ENCODE results near the gene FUT1.
"Not testable (repeated sequence)": the region's sequence is repeated elsewhere in the genome, so short reads cannot be mapped to it uniquely, and the experiment has no call there.

The FUT1 gene

GRCh38 chr19:48768994-48769713 lies 16.7 kb upstream of the FUT1 start:
- TF ChIP-seq CTCF (IDR thresholded peaks at IDR 0.05; ENCODE audit: low read depth, low read length, missing control alignments), result no peak
- no peak for DNase-seq (ENCODE audit: extremely low read depth, low read depth)
- H3K4me3 ChIP-seq (replicated peaks; ENCODE audit: low read depth, low read length), result no peak overlapping the region

- H3K4me3 ChIP-seq (replicated peaks; ENCODE audit: low read depth, low read length); DNase-seq (ENCODE audit: extremely low read depth, low read depth): not testable (repeated sequence)
Measured at GRCh38 chr19:48768171-48768753, 15.8 kb upstream of the FUT1 start.

GRCh38 chr19:48765816-48766215 lies 13.4 kb upstream of the FUT1 start:
- H3K4me3 ChIP-seq (replicated peaks; ENCODE audit: low read depth, low read length); DNase-seq (ENCODE audit: extremely low read depth, low read depth): not testable (repeated sequence)

GRCh38 chr19:48760504-48761205 lies 8.2 kb upstream of the FUT1 start:
- no peak overlapping the region for H3K4me3 ChIP-seq (replicated peaks; ENCODE audit: low read depth, low read length)

GRCh38 chr19:48757741-48758144 lies 5.3 kb upstream of the FUT1 start:
- no peak for TF ChIP-seq CTCF (IDR thresholded peaks at IDR 0.05; ENCODE audit: low read depth, low read length, missing control alignments)
- DNase-seq (ENCODE audit: extremely low read depth, low read depth), result no peak
- no peak overlapping the region for H3K4me3 ChIP-seq (replicated peaks; ENCODE audit: low read depth, low read length)

More at GRCh38 chr19:48760504-48761205, 8.2 kb upstream of the FUT1 start:
- no peak for TF ChIP-seq CTCF (IDR thresholded peaks at IDR 0.05; ENCODE audit: low read depth, low read length, missing control alignments)
- DNase-seq (ENCODE audit: extremely low read depth, low read depth), result no peak

GRCh38 chr19:48757089-48757675 lies 4.7 kb upstream of the FUT1 start:
- DNase-seq (ENCODE audit: extremely low read depth, low read depth), result no peak
- TF ChIP-seq CTCF (IDR thresholded peaks at IDR 0.05; ENCODE audit: low read depth, low read length, missing control alignments), result no peak
- no peak overlapping the region for H3K4me3 ChIP-seq (replicated peaks; ENCODE audit: low read depth, low read length)

GRCh38 chr19:48756686-48757085 lies 4.2 kb upstream of the FUT1 start:
- no peak for DNase-seq (ENCODE audit: extremely low read depth, low read depth)
- TF ChIP-seq CTCF (IDR thresholded peaks at IDR 0.05; ENCODE audit: low read depth, low read length, missing control alignments), result no peak
- H3K4me3 ChIP-seq (replicated peaks; ENCODE audit: low read depth, low read length), result no peak overlapping the region

All from HFF-Myc (cell line).